A549 (cell line): Measurements from ENCODE around the gene OPN1LW.

Experiments
- CTCF ChIP-seq: fragments of >200 bp; sonication (Bioruptor Twin); formaldehyde crosslinking; IDR thresholded peaks from 3 replicates; pipeline ENCODE4 v1.5.1; 2016
- FOSL2 ChIP-seq, 2 experiments: fragments of 450-650 bp in 1 of 2; fragments of >200 bp in 1 of 2; sonication (Bioruptor Twin) in 1 of 2; formaldehyde crosslinking; IDR thresholded peaks; 2 replicates each; pipeline versions ENCODE4 v1.5.0 to v1.6.1; 2016 to 2020; ENCODE audit warnings: mild to moderate bottlenecking in 1 of 2, moderate library complexity in 1 of 2
- FOXS1 ChIP-seq: fragments of 250-450 bp; sonication (Bioruptor Pico); IDR thresholded peaks from 2 replicates; pipeline ENCODE4 v1.5.0; 2020; ENCODE audit warnings: mild to moderate bottlenecking, moderate library complexity
- MAFK ChIP-seq: fragments of 450-650 bp; IDR thresholded peaks from 2 replicates; pipeline ENCODE4 v1.6.1; 2014; ENCODE audit not compliant: partially characterized antibody
- MAZ ChIP-seq: fragments of 150-350 bp; IDR thresholded peaks from 2 replicates; pipeline ENCODE4 v1.6.1; 2014; ENCODE audit warnings: antibody characterized with exemption, low read depth, low read length, borderline replicate concordance
- MYC ChIP-seq: IDR thresholded peaks from 2 replicates; pipeline ENCODE4 v1.6.1; 2012; ENCODE audit warnings: mild to moderate bottlenecking, inconsistent platforms, low read length, improper control_type of control experiment, borderline replicate concordance
- POLR2A ChIP-seq: IDR thresholded peaks from 2 replicates; pipeline ENCODE4 v1.6.1; 2012; ENCODE audit warnings: mild to moderate bottlenecking, low read length
- SMC3 ChIP-seq: fragments of >200 bp; sonication (Bioruptor Twin); formaldehyde crosslinking; IDR thresholded peaks from 3 replicates; pipeline ENCODE4 v1.6.1; 2018; ENCODE audit warnings: inconsistent platforms
- SREBF2 ChIP-seq: fragments of 450-650 bp; IDR thresholded peaks from 2 replicates; pipeline ENCODE4 v1.6.1; 2014; ENCODE audit warnings: mild to moderate bottlenecking, moderate library complexity
- TF ChIP-seq, protein P1 (sequence below): IDR thresholded peaks from 2 replicates; pipeline ENCODE4 v1.6.1; 2012
- TF ChIP-seq, protein P2 (sequence below): fragments of 200-600 bp; sonication (generic); IDR thresholded peaks from 2 replicates; pipeline ENCODE4 v1.6.1; 2016; ENCODE audit warnings: antibody characterized with exemption, mild to moderate bottlenecking, moderate library complexity
- TF ChIP-seq, protein P3 (sequence below): fragments of >200 bp; sonication (Bioruptor Twin); formaldehyde crosslinking; IDR thresholded peaks from 3 replicates; pipeline ENCODE4 v1.6.1; 2016

- TF ChIP-seq SMC3: no peak
- TF ChIP-seq MYC: no peak
- no peak for TF ChIP-seq CTCF
- no peak for TF ChIP-seq MAFK
- TF ChIP-seq FOXS1: no peak
- TF ChIP-seq POLR2A: peak; percentile 31
- TF ChIP-seq, protein P1, sequence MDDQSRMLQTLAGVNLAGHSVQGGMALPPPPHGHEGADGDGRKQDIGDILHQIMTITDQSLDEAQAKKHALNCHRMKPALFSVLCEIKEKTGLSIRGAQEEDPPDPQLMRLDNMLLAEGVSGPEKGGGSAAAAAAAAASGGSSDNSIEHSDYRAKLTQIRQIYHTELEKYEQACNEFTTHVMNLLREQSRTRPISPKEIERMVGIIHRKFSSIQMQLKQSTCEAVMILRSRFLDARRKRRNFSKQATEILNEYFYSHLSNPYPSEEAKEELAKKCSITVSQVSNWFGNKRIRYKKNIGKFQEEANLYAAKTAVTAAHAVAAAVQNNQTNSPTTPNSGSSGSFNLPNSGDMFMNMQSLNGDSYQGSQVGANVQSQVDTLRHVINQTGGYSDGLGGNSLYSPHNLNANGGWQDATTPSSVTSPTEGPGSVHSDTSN: peak; percentile 72
- TF ChIP-seq, protein P2, sequence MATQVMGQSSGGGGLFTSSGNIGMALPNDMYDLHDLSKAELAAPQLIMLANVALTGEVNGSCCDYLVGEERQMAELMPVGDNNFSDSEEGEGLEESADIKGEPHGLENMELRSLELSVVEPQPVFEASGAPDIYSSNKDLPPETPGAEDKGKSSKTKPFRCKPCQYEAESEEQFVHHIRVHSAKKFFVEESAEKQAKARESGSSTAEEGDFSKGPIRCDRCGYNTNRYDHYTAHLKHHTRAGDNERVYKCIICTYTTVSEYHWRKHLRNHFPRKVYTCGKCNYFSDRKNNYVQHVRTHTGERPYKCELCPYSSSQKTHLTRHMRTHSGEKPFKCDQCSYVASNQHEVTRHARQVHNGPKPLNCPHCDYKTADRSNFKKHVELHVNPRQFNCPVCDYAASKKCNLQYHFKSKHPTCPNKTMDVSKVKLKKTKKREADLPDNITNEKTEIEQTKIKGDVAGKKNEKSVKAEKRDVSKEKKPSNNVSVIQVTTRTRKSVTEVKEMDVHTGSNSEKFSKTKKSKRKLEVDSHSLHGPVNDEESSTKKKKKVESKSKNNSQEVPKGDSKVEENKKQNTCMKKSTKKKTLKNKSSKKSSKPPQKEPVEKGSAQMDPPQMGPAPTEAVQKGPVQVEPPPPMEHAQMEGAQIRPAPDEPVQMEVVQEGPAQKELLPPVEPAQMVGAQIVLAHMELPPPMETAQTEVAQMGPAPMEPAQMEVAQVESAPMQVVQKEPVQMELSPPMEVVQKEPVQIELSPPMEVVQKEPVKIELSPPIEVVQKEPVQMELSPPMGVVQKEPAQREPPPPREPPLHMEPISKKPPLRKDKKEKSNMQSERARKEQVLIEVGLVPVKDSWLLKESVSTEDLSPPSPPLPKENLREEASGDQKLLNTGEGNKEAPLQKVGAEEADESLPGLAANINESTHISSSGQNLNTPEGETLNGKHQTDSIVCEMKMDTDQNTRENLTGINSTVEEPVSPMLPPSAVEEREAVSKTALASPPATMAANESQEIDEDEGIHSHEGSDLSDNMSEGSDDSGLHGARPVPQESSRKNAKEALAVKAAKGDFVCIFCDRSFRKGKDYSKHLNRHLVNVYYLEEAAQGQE: no peak
- no peak for TF ChIP-seq MAZ
- no peak for TF ChIP-seq SREBF2
- no peak for TF ChIP-seq FOSL2 (IDR thresholded peaks at IDR 0.05)
- TF ChIP-seq FOSL2 (CRISPR knock-in tag; IDR thresholded peaks at IDR 0.05): no peak
- TF ChIP-seq, protein P3, sequence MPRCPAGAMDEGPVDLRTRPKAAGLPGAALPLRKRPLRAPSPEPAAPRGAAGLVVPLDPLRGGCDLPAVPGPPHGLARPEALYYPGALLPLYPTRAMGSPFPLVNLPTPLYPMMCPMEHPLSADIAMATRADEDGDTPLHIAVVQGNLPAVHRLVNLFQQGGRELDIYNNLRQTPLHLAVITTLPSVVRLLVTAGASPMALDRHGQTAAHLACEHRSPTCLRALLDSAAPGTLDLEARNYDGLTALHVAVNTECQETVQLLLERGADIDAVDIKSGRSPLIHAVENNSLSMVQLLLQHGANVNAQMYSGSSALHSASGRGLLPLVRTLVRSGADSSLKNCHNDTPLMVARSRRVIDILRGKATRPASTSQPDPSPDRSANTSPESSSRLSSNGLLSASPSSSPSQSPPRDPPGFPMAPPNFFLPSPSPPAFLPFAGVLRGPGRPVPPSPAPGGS: 0 out of 3 replicates have a peak, but pooled peaks have one; percentile 52
Measured at GRCh38 chrX:154097589-154098541, 46.2 kb upstream of the OPN1LW start, which contains the start of gene MECP2.
